Measurements from ENCODE around the gene CERK.

GRCh38 chr22:46763051-46763705, 25.1 kb upstream of the CERK start:
- TF ChIP-seq EP300 (IDR thresholded peaks at IDR 0.05) (no peak), CTCF (IDR thresholded peaks at IDR 0.05) (no peak)
